H1 (cell line): ENCODE data around the gene TBX2.

Experiments used
- EP300 ChIP-seq, 2 experiments: IDR thresholded peaks; 1 replicate in 1 of 2; 2 replicates in 1 of 2; pipeline ENCODE4 v1.6.1; 2011 to 2012; ENCODE audit warnings: low read depth in 2 of 2, low read length in 2 of 2, mild to moderate bottlenecking in 2 of 2, borderline replicate concordance in 1 of 2, inconsistent platforms in 1 of 2, moderate library complexity in 1 of 2
- POLR2AphosphoS5 ChIP-seq: IDR thresholded peaks from 2 replicates; pipeline ENCODE4 v1.6.1; 2011; ENCODE audit warnings: low read depth, low read length
- ZNF274 ChIP-seq: IDR thresholded peaks from 2 replicates; pipeline ENCODE4 v1.7.0; 2012; ENCODE audit warnings: low read length, borderline replicate concordance; ENCODE audit errors: extremely low read depth

DNA sequence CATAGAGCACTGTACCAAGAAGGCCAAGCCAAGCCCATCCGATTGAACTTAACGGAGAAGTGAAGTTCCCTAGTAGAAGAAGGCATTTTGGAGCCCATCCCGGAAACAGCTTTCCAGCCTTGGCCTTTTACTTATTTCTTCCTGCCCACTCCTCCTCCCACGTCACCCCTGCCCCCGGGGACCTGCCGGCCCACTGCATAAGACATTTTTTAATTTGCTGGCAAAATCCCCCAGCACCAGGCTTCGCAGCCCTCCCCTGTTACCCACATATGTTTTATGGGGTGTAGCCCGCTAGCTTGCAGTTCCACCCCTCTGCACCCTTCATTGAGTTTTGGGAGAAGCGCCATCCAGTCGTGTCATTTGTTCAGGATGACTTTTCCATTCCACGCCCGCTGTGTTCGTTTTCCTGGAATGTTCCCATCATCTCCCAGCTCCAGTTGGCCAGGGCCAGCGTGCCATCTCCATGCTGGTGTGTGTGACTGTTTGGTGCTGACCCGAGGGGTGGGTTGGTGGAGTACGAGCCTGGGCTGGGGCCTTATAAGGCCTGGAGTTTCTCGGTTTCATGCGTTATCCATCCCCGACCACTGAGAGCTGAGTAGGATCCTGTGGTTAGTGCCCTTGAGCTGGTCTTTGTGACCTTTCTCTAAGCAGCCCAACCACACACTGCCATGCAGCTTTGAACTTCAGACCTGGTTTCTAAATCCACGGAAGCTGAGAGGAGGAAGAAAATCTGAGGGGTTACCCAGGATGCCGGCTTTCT is 20.0 kb upstream of the TBX2 start:
- TF ChIP-seq POLR2AphosphoS5 (no peak), EP300 (IDR thresholded peaks at IDR 0.05; ENCODE audit: borderline replicate concordance in 1 of 2, low read depth in 2 of 2, low read length in 2 of 2) (no peak), ZNF274 (no peak)
